ENCODE results near the gene AIP. TPM values are rescaled to one million over a fixed set of nuclear protein-coding genes. Genes with fewer than 3 reads are reported as not detected.
A peak's percentile ranks its signal among the peaks of the same experiment; 100 is the strongest.

Gene AIP
- total and polyA plus RNA-seq, 2 of the 8 experiments (the other 6 are each of a cell fraction or from before 2014, with no cell fraction given) = 29.8 to 54.4 TPM

GRCh38 chr11:67436459-67437081 is 46.3 kb upstream of the AIP start (continued):
- TF ChIP-seq SRF (IDR thresholded peaks at IDR 0.05; ENCODE audit: low read depth, low read length) = peak; percentile 92
- 0 out of 4 replicates have a peak, but pooled peaks of 1 of the 2 experiments have one; percentile 56 for TF ChIP-seq HDAC2 (IDR thresholded peaks at IDR 0.05; ENCODE audit: borderline replicate concordance in 1 of 2, low read depth in 2 of 2, low read length in 2 of 2)
- 0 out of 2 replicates have a peak, but pooled peaks have one; percentile 20 for TF ChIP-seq TAF1 (IDR thresholded peaks at IDR 0.05; ENCODE audit: low read depth, low read length)
- no peak for TF ChIP-seq KDM5A (IDR thresholded peaks at IDR 0.05; ENCODE audit: low read length)
- TF ChIP-seq CHD2 (IDR thresholded peaks at IDR 0.05; ENCODE audit: low read length) = peak; percentile 40; the same call in 1 of the 2 replicates
- TF ChIP-seq MAX (IDR thresholded peaks at IDR 0.05) = peak; percentile 88
- TF ChIP-seq TBP (IDR thresholded peaks at IDR 0.05; ENCODE audit: low read depth, low read length) = peak; percentile 24; the same call in 1 of the 2 replicates
- TF ChIP-seq YY1 (IDR thresholded peaks at IDR 0.05; ENCODE audit: low read depth, low read length) = 0 out of 2 replicates have a peak, but pooled peaks have one; percentile 16

All from H1 (cell line).